Breast epithelium (tissue), 3 donors: ENCODE results near the gene SPDYE4.

Source experiments
- POLR2A ChIP-seq: fragments of 450-650 bp; IDR thresholded peaks from one replicate; pipeline ENCODE4 v1.6.1; 2016; ENCODE audit warnings: antibody characterized with exemption, mild to moderate bottlenecking, moderate library complexity
- POLR2AphosphoS5 ChIP-seq, 3 donors: sonication (generic); formaldehyde crosslinking; IDR thresholded peaks; one replicate each; pipeline ENCODE4 v1.6.1; 2017; ENCODE audit warnings: antibody characterized with exemption in 3 of 3
- TF ChIP-seq, protein P1 (sequence below), 3 donors: fragments of 450-650 bp; IDR thresholded peaks; one replicate each; pipeline ENCODE4 v1.5.1; 2016 to 2017; ENCODE audit warnings: antibody characterized with exemption in 3 of 3, mild to moderate bottlenecking in 3 of 3, moderate library complexity in 3 of 3

DNA sequence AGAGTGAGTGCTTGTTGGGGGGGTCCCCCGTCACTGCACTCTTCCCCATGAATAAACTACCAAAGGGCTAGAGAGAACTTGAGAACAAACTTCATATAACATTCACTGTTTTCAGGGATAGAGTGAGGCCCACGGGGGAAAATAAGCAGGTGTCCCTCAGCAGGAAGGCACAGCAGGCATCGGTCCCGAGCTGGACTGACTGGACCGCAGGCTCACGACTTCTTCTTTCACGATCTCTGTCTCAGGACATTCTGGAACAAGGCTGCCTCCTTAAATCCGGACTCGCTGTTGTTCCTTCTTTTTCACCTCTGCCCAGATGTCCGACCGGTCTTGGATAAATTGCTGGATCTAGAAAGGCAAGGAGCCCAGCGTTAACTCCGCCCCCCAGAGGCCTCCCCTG lies 28.5 kb downstream of the SPDYE4 start:
- TF ChIP-seq POLR2A: no peak
- TF ChIP-seq, protein P1, sequence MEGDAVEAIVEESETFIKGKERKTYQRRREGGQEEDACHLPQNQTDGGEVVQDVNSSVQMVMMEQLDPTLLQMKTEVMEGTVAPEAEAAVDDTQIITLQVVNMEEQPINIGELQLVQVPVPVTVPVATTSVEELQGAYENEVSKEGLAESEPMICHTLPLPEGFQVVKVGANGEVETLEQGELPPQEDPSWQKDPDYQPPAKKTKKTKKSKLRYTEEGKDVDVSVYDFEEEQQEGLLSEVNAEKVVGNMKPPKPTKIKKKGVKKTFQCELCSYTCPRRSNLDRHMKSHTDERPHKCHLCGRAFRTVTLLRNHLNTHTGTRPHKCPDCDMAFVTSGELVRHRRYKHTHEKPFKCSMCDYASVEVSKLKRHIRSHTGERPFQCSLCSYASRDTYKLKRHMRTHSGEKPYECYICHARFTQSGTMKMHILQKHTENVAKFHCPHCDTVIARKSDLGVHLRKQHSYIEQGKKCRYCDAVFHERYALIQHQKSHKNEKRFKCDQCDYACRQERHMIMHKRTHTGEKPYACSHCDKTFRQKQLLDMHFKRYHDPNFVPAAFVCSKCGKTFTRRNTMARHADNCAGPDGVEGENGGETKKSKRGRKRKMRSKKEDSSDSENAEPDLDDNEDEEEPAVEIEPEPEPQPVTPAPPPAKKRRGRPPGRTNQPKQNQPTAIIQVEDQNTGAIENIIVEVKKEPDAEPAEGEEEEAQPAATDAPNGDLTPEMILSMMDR (IDR thresholded peaks at IDR 0.05): no peak
- TF ChIP-seq POLR2AphosphoS5 (IDR thresholded peaks at IDR 0.05): no peak
